Skeletal muscle tissue (tissue), 4 donors: ENCODE results near the gene CARMIL1. TPM values are rescaled to one million over a fixed set of nuclear protein-coding genes. Genes with fewer than 3 reads are reported as not detected.

Experiments used
- H3K27ac ChIP-seq: one replicate; pipeline ENCODE4 v1.7.0; 2013; ENCODE audit warnings: mild to moderate bottlenecking, low read depth, low read length, inconsistent platforms
- H3K27me3 ChIP-seq, 3 donors: one replicate each; pipeline ENCODE4 v1.7.0; 2013; ENCODE audit warnings: low read length in 3 of 3; ENCODE audit not compliant: control insufficient read depth in 3 of 3, insufficient read depth in 3 of 3
- H3K36me3 ChIP-seq, 3 donors: one replicate each; pipeline ENCODE4 v1.7.0; 2013; ENCODE audit warnings: low read length in 3 of 3; ENCODE audit not compliant: control insufficient read depth in 3 of 3, insufficient read depth in 3 of 3
- H3K4me1 ChIP-seq, 3 donors: one replicate each; pipeline ENCODE4 v1.7.0; 2013; ENCODE audit warnings: low read length in 3 of 3, mild to moderate bottlenecking in 3 of 3; ENCODE audit not compliant: control insufficient read depth in 3 of 3, insufficient read depth in 3 of 3
- H3K4me3 ChIP-seq, 3 donors: one replicate each; pipeline ENCODE4 v1.7.0; 2013; ENCODE audit warnings: low read length in 3 of 3
- H3K9ac ChIP-seq, 3 donors: one replicate each; pipeline ENCODE4 v1.7.0; 2013; ENCODE audit warnings: low read length in 3 of 3, mild to moderate bottlenecking in 3 of 3, moderate library complexity in 2 of 3, low read depth in 1 of 3
- H3K9me3 ChIP-seq, 3 donors: one replicate each; pipeline ENCODE4 v1.7.0; 2013; ENCODE audit warnings: low read length in 3 of 3; ENCODE audit not compliant: control insufficient read depth in 3 of 3
- total RNA-seq: library from RNA; depleted of rRNA; stranded (reverse); fragments of >200 nt; gene quantifications from one replicate; pipeline ENCODE4 v1.2.3, GENCODE V29; 2014
- donor health status: Osteomylitis.

The CARMIL1 gene
- total RNA-seq, 1 donor from 2014 or later, result 4.7 TPM

GRCh38 chr6:25270559-25270958 is 8.6 kb upstream of the CARMIL1 start:
- Histone ChIP-seq H3K27ac (no peak overlapping the region), H3K36me3 (no peaks in the 10 kb centered on the region)

GRCh38 chr6:25275436-25275835 is 3.7 kb upstream of the CARMIL1 start:
- Histone ChIP-seq H3K27ac (no peak overlapping the region), H3K9me3 (no peaks in the 10 kb centered on the region), H3K36me3 (no peaks in the 10 kb centered on the region), H3K4me3 (no peak overlapping the region), H3K9ac (no peak overlapping the region), H3K4me1 (peaks cover 12 to 20% (median 18%) of the 10 kb centered on the region in 3 donors), H3K27me3 (peaks cover 0 to 15% (median 11%) of the 10 kb centered on the region in 3 donors)

More at GRCh38 chr6:25270559-25270958, 8.6 kb upstream of the CARMIL1 start:
- H3K4me3 ChIP-seq, result no peak overlapping the region
- H3K4me1 ChIP-seq, result no peaks in the 10 kb centered on the region
- H3K27me3 ChIP-seq, result no peaks in the 10 kb centered on the region
- H3K9ac ChIP-seq, result no peak overlapping the region
- H3K9me3 ChIP-seq, result no peaks in the 10 kb centered on the region

- Histone ChIP-seq H3K9ac (no peak overlapping the region), H3K27ac (no peak overlapping the region), H3K4me3 (no peak overlapping the region), H3K4me1 (peaks cover 12 to 23% (median 18%) of the 10 kb centered on the region in 3 donors), H3K9me3 (no peaks in the 10 kb centered on the region), H3K36me3 (no peaks in the 10 kb centered on the region), H3K27me3 (peaks cover 0 to 15% (median 11%) of the 10 kb centered on the region in 3 donors)
These were observed 1.8 kb upstream of the CARMIL1 start for GRCh38 chr6:25277386-25277785.

- no peak overlapping the region for H3K9ac ChIP-seq
- H3K27me3 ChIP-seq, result peaks cover 0 to 15% (median 11%) of the 10 kb centered on the region in 3 donors
- H3K4me1 ChIP-seq, result peaks cover 12 to 23% (median 18%) of the 10 kb centered on the region in 3 donors
- no peak overlapping the region for H3K4me3 ChIP-seq
- H3K9me3 ChIP-seq, result no peaks in the 10 kb centered on the region
- H3K36me3 ChIP-seq, result no peaks in the 10 kb centered on the region
- no peak overlapping the region for H3K27ac ChIP-seq
These were observed 1.3 kb upstream of the CARMIL1 start for GRCh38 chr6:25277857-25278256.

- Histone ChIP-seq H3K27me3 (peaks cover 0 to 15% (median 11%) of the 10 kb centered on the region in 3 donors), H3K36me3 (no peaks in the 10 kb centered on the region), H3K9ac (peak overlapping the region in 2 of 3 donors; percentile 64 to 73), H3K9me3 (no peaks in the 10 kb centered on the region), H3K27ac (no peak overlapping the region), H3K4me1 (peaks cover 12 to 23% (median 18%) of the 10 kb centered on the region in 3 donors), H3K4me3 (peak overlapping the region; percentile 72 to 89 (median 78))
These were observed 787 bp upstream of the CARMIL1 start for GRCh38 chr6:25278261-25278913.

- H3K27ac ChIP-seq, result no peak overlapping the region
- H3K36me3 ChIP-seq, result no peaks in the 10 kb centered on the region
- H3K27me3 ChIP-seq, result peaks cover 0 to 15% (median 11%) of the 10 kb centered on the region in 3 donors
These were observed 672 bp downstream of the CARMIL1 start for GRCh38 chr6:25279748-25280343.

GRCh38 chr6:25280344-25281074 is 1.3 kb downstream of the CARMIL1 start:
- H3K9ac ChIP-seq, result peak overlapping the region in 2 of 3 donors; percentile 70 to 73
- H3K27ac ChIP-seq, result no peak overlapping the region
- H3K36me3 ChIP-seq, result no peaks in the 10 kb centered on the region
- H3K4me3 ChIP-seq, result peak overlapping the region; percentile 72 to 89 (median 78)
- peaks cover 0 to 15% (median 11%) of the 10 kb centered on the region in 3 donors for H3K27me3 ChIP-seq
- H3K4me1 ChIP-seq, result peaks cover 12 to 23% (median 18%) of the 10 kb centered on the region in 3 donors
- no peaks in the 10 kb centered on the region for H3K9me3 ChIP-seq

More at GRCh38 chr6:25279748-25280343, 672 bp downstream of the CARMIL1 start:
- peaks cover 12 to 23% (median 18%) of the 10 kb centered on the region in 3 donors for H3K4me1 ChIP-seq
- H3K9me3 ChIP-seq, result no peaks in the 10 kb centered on the region
- H3K4me3 ChIP-seq, result peak overlapping the region; percentile 72 to 89 (median 78)
- H3K9ac ChIP-seq, result peak overlapping the region; percentile 64 to 73 (median 70)

- Histone ChIP-seq H3K36me3 (no peaks in the 10 kb centered on the region), H3K4me1 (no peaks in the 10 kb centered on the region), H3K9ac (no peak overlapping the region), H3K9me3 (no peaks in the 10 kb centered on the region), H3K27me3 (no peaks in the 10 kb centered on the region), H3K4me3 (no peak overlapping the region), H3K27ac (no peak overlapping the region)
These were observed 7.7 kb downstream of the CARMIL1 start for GRCh38 chr6:25286891-25287290.

GRCh38 chr6:25287941-25288340 is 8.8 kb downstream of the CARMIL1 start:
- no peaks in the 10 kb centered on the region for H3K36me3 ChIP-seq
- no peaks in the 10 kb centered on the region for H3K27me3 ChIP-seq
- H3K4me1 ChIP-seq, result no peaks in the 10 kb centered on the region
- H3K9ac ChIP-seq, result no peak overlapping the region
- H3K4me3 ChIP-seq, result no peak overlapping the region
- no peak overlapping the region for H3K27ac ChIP-seq
- H3K9me3 ChIP-seq, result no peaks in the 10 kb centered on the region

- Histone ChIP-seq H3K27ac (no peak overlapping the region), H3K36me3 (no peaks in the 10 kb centered on the region), H3K9me3 (no peaks in the 10 kb centered on the region), H3K9ac (no peak overlapping the region), H3K4me1 (no peaks in the 10 kb centered on the region), H3K27me3 (no peaks in the 10 kb centered on the region), H3K4me3 (no peak overlapping the region)
These were observed 9.3 kb downstream of the CARMIL1 start for GRCh38 chr6:25288518-25288917.
